ENCODE results near the gene ECPAS.

The ECPAS gene

DNA sequence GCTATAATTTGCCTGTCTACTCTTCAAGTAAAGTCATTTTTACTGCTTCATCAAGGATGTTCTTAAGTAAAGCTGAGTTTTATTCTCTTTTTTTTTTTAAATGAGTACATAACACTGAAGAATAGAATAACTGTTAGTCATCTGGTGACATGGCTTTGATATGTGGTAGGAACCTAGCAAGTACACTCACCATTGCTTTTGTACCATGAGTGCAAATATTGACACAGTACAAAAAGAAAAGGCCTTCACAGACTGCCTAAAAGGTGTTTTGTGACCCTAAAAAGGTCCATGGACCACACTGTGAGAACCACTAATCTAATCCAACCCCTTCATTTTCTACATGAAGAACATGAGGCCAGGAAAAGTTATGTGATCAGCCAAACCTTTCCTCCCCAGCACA lies 55.0 kb downstream of the ECPAS start:
- Histone ChIP-seq H3K27me3 (ENCODE audit: control insufficient read depth, insufficient read depth, low read length) (no peaks in the 10 kb centered on the region), H3K9me3 (ENCODE audit: control insufficient read depth, low read length) (no peaks in the 10 kb centered on the region), H3K27ac (no peak overlapping the region), H3K4me3 (ENCODE audit: low read depth, low read length) (no peak overlapping the region), H2AFZ (no peak overlapping the region), H3K79me2 (no peaks in the 10 kb centered on the region), H3K4me1 (no peaks in the 10 kb centered on the region), H3K4me2 (ENCODE audit: low read length) (no peak overlapping the region), H3K36me3 (ENCODE audit: control insufficient read depth, insufficient read depth, low read length) (no peaks in the 10 kb centered on the region), H3K9ac (no peak overlapping the region)
- TF ChIP-seq, protein P1, sequence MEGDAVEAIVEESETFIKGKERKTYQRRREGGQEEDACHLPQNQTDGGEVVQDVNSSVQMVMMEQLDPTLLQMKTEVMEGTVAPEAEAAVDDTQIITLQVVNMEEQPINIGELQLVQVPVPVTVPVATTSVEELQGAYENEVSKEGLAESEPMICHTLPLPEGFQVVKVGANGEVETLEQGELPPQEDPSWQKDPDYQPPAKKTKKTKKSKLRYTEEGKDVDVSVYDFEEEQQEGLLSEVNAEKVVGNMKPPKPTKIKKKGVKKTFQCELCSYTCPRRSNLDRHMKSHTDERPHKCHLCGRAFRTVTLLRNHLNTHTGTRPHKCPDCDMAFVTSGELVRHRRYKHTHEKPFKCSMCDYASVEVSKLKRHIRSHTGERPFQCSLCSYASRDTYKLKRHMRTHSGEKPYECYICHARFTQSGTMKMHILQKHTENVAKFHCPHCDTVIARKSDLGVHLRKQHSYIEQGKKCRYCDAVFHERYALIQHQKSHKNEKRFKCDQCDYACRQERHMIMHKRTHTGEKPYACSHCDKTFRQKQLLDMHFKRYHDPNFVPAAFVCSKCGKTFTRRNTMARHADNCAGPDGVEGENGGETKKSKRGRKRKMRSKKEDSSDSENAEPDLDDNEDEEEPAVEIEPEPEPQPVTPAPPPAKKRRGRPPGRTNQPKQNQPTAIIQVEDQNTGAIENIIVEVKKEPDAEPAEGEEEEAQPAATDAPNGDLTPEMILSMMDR (IDR thresholded peaks at IDR 0.05) = no peak

DNA sequence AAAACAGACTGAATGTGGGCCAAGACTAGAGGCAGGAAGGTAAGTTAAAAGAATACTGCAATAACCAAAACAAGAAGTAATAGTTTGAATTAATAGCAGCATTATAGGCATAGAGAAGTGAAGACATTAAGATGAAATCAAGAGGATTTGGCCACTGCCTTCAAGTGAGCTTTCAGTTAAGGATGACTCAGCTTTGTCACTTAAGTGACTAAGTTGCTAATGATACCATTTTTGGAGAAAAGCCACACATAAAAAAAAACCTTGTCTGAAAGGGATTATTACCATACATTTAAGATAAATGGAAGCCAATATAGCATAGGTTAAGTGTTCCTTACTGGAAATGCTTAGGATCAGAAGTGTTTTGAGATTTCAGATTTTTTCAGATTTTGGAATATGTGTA lies 57.0 kb downstream of the ECPAS start:
- Histone ChIP-seq H3K36me3 (ENCODE audit: control insufficient read depth, insufficient read depth, low read length) (no peaks in the 10 kb centered on the region), H3K79me2 (no peaks in the 10 kb centered on the region), H3K9ac (no peak overlapping the region), H3K27me3 (ENCODE audit: control insufficient read depth, insufficient read depth, low read length) (no peaks in the 10 kb centered on the region), H3K4me1 (no peaks in the 10 kb centered on the region), H3K9me3 (ENCODE audit: control insufficient read depth, low read length) (no peaks in the 10 kb centered on the region), H3K4me2 (ENCODE audit: low read length) (no peak overlapping the region), H2AFZ (no peak overlapping the region), H3K4me3 (ENCODE audit: low read depth, low read length) (no peak overlapping the region), H3K27ac (no peak overlapping the region)
- TF ChIP-seq, protein P1 (IDR thresholded peaks at IDR 0.05) = no peak

DNA sequence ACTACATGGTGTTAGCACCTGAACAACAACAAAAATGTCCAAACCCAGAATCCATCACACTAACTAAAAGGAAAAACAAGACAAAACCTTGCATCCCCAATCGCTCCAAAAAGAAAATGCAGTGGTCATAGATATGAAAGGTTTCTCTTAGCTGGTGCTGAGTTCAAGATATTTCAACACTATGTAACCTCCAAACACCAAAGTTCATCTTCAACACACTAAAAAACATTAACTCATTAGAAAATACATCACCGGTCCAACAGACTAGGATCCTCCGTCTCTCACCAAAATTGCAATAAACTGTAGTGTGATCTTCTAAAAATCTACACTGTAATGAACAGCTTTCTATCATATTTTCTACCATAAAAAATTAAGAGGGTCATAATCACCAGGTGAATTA lies 60.8 kb downstream of the ECPAS start:
- Histone ChIP-seq H3K36me3 (ENCODE audit: control insufficient read depth, insufficient read depth, low read length) (no peaks in the 10 kb centered on the region), H3K9me3 (ENCODE audit: control insufficient read depth, low read length) (no peaks in the 10 kb centered on the region), H3K27me3 (ENCODE audit: control insufficient read depth, insufficient read depth, low read length) (no peaks in the 10 kb centered on the region), H2AFZ (no peak overlapping the region), H3K4me2 (ENCODE audit: low read length) (no peak overlapping the region), H3K27ac (no peak overlapping the region), H3K4me3 (ENCODE audit: low read depth, low read length) (no peak overlapping the region), H3K4me1 (no peaks in the 10 kb centered on the region), H3K79me2 (no peaks in the 10 kb centered on the region), H3K9ac (no peak overlapping the region)
- TF ChIP-seq, protein P1 (IDR thresholded peaks at IDR 0.05) = no peak

DNA sequence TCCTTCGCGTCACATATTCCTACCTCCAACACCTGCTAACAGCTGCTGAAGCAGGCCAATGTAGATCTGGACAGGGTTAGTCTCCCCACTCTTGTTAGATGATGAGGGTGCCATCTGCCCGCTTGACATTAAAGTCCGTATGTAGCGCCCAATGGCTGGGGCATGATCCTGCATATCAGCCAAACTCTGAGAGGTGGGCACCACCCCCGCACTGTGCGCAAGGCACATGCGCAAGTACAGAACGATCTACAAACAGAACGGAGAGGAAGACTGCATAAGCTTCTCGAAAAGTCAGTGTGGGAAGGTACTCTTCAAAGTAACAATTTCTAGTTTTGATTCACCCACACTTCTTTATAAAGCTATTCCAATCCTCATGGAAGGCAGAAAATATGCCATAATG lies 69.8 kb downstream of the ECPAS start:
- Histone ChIP-seq H3K27me3 (ENCODE audit: control insufficient read depth, insufficient read depth, low read length) (no peaks in the 10 kb centered on the region), H3K27ac (no peak overlapping the region), H2AFZ (no peak overlapping the region), H3K4me3 (ENCODE audit: low read depth, low read length) (no peak overlapping the region), H3K9ac (no peak overlapping the region), H3K4me1 (no peaks in the 10 kb centered on the region), H3K9me3 (ENCODE audit: control insufficient read depth, low read length) (no peaks in the 10 kb centered on the region), H3K36me3 (ENCODE audit: control insufficient read depth, insufficient read depth, low read length) (no peaks in the 10 kb centered on the region), H3K4me2 (ENCODE audit: low read length) (no peak overlapping the region), H3K79me2 (no peaks in the 10 kb centered on the region)
- TF ChIP-seq, protein P1 (IDR thresholded peaks at IDR 0.05) = no peak

DNA sequence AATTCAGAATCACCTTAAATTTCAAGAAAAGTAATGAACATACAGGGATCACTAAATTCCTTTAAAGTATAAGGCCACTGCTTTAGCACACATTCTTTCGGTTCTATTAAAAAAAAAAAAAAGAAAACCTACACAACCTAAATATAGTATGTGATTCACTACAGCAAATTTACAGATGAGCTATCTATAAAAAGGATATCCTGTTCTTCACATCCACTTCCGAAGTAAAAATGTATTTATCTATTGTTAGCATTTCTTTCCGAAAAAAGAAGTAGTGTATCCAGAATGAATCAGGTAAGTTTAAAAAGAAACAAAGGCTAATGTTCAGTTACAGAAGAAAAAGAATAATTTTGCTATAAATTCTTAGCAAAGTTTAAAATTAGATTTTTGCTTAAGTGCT lies 70.2 kb downstream of the ECPAS start:
- Histone ChIP-seq H3K9ac (no peak overlapping the region), H2AFZ (no peak overlapping the region), H3K4me1 (no peaks in the 10 kb centered on the region), H3K27me3 (ENCODE audit: control insufficient read depth, insufficient read depth, low read length) (no peaks in the 10 kb centered on the region), H3K4me3 (ENCODE audit: low read depth, low read length) (no peak overlapping the region), H3K36me3 (ENCODE audit: control insufficient read depth, insufficient read depth, low read length) (no peaks in the 10 kb centered on the region), H3K9me3 (ENCODE audit: control insufficient read depth, low read length) (no peaks in the 10 kb centered on the region), H3K27ac (no peak overlapping the region), H3K79me2 (no peaks in the 10 kb centered on the region), H3K4me2 (ENCODE audit: low read length) (no peak overlapping the region)
- TF ChIP-seq, protein P1 (IDR thresholded peaks at IDR 0.05) = no peak

All from parathyroid adenoma (tissue), 2 donors.